Neural cell (in vitro differentiated cells): ENCODE measurements around the gene KCNAB1.

ENCODE experiments used
- EP300 ChIP-seq: fragments of 450-650 bp; conservative IDR thresholded peaks from 2 replicates; pipeline ENCODE4 v1.6.1; 2014; ENCODE audit warnings: antibody characterized with exemption, mild to moderate bottlenecking, moderate library complexity; ENCODE audit not compliant: poor library complexity, severe bottlenecking
- EZH2 ChIP-seq: fragments of 200-600, 300-800 bp; shearing (Covaris generic), sonication (generic); IDR thresholded peaks from 2 replicates; pipeline ENCODE4 v1.6.1; 2014; ENCODE audit warnings: antibody characterized with exemption, low read length, borderline replicate concordance, mild to moderate bottlenecking; ENCODE audit not compliant: insufficient read depth, poor library complexity, severe bottlenecking
- REST ChIP-seq: IDR thresholded peaks from 2 replicates; pipeline ENCODE4 v1.6.1; 2012; ENCODE audit warnings: borderline replicate concordance
- SMC3 ChIP-seq: fragments of 450-650 bp; conservative IDR thresholded peaks from 2 replicates; pipeline ENCODE4 v1.6.1; 2014; ENCODE audit warnings: antibody characterized with exemption, mild to moderate bottlenecking, moderate library complexity; ENCODE audit not compliant: poor library complexity
- TF ChIP-seq, protein P1 (sequence below): fragments of 450-650 bp; IDR thresholded peaks from 2 replicates; pipeline ENCODE4 v1.5.1; 2014; ENCODE audit warnings: antibody characterized with exemption, mild to moderate bottlenecking, moderate library complexity; ENCODE audit not compliant: poor library complexity, severe bottlenecking

GRCh38 chr3:156341831-156342416, 221.5 kb downstream of the KCNAB1 start:
- no peak for TF ChIP-seq REST
- TF ChIP-seq, protein P1, sequence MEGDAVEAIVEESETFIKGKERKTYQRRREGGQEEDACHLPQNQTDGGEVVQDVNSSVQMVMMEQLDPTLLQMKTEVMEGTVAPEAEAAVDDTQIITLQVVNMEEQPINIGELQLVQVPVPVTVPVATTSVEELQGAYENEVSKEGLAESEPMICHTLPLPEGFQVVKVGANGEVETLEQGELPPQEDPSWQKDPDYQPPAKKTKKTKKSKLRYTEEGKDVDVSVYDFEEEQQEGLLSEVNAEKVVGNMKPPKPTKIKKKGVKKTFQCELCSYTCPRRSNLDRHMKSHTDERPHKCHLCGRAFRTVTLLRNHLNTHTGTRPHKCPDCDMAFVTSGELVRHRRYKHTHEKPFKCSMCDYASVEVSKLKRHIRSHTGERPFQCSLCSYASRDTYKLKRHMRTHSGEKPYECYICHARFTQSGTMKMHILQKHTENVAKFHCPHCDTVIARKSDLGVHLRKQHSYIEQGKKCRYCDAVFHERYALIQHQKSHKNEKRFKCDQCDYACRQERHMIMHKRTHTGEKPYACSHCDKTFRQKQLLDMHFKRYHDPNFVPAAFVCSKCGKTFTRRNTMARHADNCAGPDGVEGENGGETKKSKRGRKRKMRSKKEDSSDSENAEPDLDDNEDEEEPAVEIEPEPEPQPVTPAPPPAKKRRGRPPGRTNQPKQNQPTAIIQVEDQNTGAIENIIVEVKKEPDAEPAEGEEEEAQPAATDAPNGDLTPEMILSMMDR, result no peak
- no peak for TF ChIP-seq EP300
- TF ChIP-seq EZH2, result no peak
- TF ChIP-seq SMC3, result no peak
